Fibroblast of gingiva (primary cell): Measurements from ENCODE around the gene LAYN.

Experiments
- DNase-seq: peaks from one replicate; pipeline ENCODE4 v3.0.0-alpha.2; 2011; ENCODE audit warnings: low read depth

The LAYN gene

GRCh38 chr11:111540114-111540936 is at the start of gene LAYN:
TSS of gene LAYN (plus strand) at chr11:111540720. CDS start at chr11:111540844, 124 bp downstream.
- DNase-seq: peak; percentile 68

DNA sequence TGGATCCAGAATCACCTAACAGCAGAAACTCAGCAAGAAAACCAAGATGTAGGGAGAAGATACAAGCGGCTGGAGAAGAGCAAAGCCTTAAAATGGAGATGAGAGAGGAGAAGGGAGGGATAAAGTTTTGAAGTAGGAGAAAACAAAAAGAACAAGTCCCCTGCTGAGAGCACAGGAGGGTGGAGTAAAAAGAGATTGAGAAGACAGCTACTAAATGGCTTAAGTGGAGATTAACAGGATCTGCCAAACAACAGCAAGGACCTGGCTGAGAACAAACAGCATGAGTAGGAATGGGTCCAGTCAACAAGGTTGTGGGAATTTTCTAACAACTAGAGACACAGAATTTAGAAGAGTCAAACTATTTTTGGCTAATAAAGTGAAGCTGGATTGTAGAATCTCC is 46.5 kb upstream of the LAYN start:
- DNase-seq: no peak

DNA sequence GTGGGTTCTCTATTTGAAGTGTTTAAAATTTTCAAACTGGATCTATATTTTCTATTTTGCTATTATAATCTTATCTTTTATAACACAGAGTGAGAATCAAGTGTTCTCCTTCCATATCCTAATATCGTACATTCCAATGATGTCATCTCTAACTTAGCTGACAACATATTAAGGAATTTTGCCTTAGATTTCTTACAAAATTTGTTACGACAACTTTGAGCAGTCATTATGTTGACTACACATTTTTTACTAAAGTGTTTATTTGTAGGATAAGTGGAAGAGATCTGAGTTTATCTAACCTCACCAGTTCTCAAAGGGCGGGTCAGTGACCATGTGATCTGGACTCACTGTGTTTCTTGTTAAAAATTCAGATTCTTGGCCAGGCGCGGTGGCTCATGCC is 41.0 kb upstream of the LAYN start:
- DNase-seq: no peak

DNA sequence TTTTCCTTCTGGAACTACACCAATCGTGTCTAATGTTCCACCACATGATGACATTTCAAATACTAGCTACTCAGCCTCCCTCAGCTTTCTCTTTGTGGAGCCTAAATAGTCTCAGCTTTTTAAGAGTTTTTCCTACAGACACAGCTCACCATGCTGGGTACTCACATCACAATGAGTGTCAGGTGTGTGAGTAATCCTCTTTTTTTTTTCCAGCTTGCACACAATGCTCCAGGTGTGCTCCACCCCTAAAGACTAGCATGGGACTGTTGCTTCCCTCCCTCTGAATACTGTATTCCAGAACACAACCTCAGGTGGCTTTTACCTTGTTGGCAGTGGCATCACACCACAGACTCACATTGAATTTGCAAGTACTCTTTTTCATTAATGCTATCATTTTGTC is 40.0 kb upstream of the LAYN start:
- no peak for DNase-seq

DNA sequence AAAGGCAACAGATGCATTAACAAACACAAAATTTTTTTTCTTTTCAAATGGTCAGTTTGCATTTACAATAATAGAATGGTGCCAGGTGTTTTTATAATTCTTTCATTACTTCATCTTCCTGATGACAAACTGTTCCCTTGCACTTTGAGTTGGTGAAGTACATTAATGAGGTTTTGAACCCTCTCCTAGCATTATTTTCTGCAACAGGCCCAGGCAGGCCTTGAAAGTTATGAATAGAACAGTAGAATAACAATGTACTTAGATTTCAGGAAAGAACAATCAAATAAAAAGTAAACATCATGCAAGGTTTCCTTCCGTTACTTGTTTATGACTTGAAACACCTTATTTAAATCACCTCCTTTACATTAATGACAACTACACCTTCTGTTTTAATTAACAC is 37.9 kb upstream of the LAYN start:
- no peak for DNase-seq

- no peak for DNase-seq
Measured at GRCh38 chr11:111510311-111510710, 30.2 kb upstream of the LAYN start.

DNA sequence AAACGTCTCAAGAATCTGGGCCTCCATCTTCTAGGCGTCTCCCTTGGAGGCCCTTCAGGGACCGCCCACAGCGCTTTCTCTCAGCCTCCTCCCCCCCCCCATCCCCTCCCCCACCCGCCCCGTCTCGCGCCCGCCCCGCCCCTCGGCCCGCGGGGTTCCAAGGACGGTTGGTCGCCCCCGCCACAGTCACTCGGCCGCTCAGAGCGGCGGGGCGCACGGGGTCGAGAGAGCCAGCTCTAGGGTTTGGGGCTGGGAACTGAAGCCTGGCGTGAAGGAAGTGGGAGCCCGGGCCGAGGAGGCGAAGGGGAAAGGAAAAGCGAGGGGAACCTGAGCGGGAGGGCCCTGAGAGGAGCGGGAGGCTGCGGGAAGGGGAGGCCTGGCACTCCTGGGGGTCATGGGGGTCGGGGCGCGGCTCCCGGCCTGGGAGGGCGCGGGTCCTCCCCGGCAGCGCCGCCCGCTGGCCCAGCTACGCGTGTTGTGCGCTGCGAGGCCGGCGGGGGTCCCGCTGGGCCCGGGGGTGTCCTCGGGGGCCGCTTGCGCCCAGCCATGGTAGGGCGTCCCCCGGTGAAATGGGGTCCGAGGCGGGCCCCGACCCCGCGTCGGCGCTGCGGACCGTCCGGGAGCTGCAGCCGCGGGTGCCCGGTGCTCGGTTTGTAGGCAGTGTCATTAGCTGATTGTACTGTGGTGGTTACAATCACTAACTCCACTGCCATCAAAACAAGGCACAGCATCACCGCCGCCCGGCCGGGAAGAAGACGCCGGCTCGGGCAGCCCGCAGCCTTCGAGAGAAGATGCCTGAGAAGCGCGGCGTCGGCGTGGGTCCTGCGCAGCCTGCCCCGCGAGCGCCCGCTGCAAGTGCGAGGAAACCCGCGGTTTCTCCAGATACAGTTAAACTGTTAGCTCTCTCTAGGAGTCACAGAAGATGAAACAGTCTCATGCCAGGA is 28.0 kb upstream of the LAYN start, which contains the start of gene BTG4:
TSS of gene BTG4 (minus strand) at position 91 of the 944 bp plus-strand sequence. CDS start 13,610 bp downstream, outside the sequence.
- DNase-seq: no peak

GRCh38 chr11:111513240-111513605 is 27.3 kb upstream of the LAYN start:
- DNase-seq: no peak

- peak; percentile 25 for DNase-seq
Measured at GRCh38 chr11:111514216-111515031, 26.1 kb upstream of the LAYN start, which contains the start of gene HOATZ. TSS of gene HOATZ (plus strand) at chr11:111514778. CDS start at chr11:111514785, 7 bp downstream.

DNA sequence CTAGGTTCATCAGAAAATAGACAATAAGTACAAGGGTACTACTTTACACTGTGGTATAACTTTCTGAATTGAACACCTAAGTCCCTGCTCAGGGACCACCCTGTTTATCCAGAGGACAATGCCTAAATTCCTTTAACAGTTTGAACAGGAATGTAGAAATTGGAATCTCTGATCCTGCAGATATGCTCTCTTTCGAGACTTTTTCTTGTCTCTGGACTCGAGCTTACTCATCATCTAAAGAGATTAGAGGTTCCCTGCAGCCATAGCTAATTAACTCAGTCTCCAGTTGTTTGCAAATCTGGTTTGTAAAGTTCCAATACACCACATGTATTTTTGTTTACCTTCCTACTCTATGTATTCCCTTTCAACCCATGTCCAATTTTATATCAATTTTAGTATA is 24.9 kb upstream of the LAYN start:
- DNase-seq: no peak

DNA sequence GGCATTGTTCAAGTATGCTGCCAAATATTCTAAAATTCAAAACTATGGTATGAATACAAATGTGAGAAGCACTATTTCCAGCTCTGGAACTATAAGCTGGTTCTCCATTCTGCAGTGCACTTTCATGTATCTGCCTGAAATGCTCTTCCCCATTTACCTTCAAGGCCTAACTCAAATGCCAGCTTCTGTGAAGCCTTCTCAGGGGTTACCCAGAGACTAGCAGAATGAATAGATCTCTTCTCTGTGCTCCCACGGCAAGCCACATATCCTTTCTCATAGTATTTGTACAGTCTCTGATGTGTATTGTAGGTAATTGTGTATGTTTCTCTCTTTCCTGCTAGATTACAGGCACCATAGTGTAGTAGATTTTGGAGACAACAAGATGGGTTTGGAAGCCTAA is 21.9 kb upstream of the LAYN start:
- DNase-seq: no peak

DNA sequence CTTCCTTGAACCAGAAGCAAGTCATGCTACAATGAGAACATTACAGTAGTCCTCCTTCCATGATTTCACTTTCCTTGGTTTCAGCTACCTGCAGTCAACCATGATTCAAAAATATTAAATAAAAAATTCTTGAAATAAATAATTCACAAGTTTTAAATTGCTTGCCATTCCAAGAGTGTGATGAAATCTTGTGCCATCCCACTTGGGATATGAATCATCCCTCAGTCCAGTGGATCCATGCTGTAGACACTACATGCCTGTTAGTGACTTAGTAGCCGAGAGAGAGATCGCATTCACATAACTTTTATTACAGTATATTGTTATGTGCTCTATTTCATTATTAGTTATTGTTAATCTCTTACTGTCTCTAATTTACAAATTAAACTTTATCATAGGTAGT is 20.0 kb upstream of the LAYN start:
- peak; percentile 53 for DNase-seq

GRCh38 chr11:111521135-111521534 is 19.4 kb upstream of the LAYN start:
- no peak for DNase-seq

DNA sequence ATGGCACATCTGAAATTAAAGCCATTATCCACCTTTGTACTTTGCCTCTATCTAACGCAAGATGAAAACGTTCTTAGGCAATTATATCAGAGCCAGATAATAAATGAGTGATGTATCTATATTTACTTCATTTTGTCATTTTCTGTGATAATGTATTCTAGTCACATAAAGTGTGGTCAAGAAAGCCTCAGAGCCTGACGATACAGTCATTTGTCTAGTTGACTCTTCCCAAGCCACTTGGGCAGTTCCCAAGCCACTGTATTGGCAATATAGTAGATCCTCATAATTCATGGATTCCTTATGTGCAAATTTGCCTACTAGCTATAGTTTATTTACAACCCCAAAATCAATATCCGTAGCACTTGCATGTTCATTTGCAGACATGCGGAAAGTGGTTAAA is 18.1 kb upstream of the LAYN start:
- no peak for DNase-seq

DNA sequence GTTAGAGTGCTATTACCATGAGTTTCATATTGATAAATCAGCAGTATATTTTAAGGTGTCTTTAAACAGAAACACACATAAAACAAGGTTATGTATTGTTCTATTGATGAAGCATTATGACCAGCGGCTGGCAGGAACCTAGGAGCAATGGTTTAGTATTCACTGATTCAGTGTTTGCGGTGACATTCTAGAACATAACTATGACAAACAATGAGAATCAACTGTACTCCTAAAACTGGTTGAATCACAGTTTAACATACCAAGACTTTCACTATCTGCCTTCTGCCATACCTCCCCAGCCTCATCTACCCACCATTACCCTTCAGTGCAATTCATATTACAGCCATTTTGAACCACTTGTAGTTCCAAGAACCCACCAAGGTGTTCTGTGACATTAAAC is 17.2 kb upstream of the LAYN start:
- DNase-seq: no peak

- DNase-seq: no peak
Measured at GRCh38 chr11:111524056-111524455, 16.5 kb upstream of the LAYN start.

DNA sequence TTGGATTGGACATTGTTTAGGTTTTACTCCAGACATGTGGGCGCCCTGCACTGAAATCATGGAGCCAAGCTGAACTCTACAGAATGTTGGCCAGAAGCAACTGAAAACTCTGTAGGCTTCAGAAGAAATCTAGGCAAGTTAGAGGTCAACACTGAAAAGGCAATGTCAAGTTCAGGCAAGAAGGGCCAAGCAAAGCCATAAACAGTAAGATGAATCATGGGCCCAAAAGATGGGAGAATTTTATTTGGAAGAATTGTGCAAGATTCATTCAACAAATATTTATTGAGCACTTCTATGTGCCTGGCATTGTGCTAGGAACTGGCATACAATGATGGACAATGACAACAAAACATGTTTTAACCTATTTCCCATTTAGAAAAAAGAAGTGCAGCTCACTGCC is 15.1 kb upstream of the LAYN start:
- DNase-seq: no peak

- peak; percentile 33 for DNase-seq
Measured at GRCh38 chr11:111526501-111526900, 14.0 kb upstream of the LAYN start.

DNA sequence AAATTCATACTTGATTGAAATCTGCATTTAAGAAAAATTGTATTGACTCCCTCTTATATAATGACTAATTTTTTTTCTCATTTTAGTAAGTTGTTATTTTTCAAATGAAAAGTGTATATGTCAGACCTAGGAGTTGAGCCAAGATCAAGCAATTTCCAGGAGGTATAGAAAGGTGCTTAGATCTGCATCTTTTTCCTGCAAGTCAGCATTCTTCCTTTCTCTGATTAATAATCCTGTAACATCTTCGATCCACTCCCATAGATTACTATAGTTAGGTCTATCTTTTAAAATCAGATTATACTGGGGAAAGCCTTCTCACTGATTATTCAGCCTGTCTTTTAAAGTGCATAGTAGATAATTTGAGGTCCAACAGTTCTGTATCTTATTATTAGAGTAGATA is 13.2 kb upstream of the LAYN start:
- DNase-seq: no peak

GRCh38 chr11:111528557-111528956 is 12.0 kb upstream of the LAYN start:
- no peak for DNase-seq

DNA sequence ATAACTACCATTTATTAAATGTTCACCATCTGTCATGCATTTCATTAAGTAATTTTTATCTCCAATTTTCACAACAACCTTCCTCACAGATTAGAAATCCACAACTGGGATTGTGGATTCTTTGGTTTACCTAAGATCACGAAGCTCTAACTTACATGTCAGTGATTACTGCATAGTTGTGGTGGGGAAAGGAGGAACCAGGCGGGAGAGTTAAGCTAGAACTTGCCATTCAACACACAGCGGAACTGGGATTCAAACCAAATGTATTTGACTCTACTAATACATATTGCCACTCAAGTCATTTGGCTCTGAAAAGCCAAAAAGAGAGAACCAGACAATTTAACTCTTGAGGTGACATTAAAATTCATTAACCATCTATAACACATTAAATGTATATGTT is 10.4 kb upstream of the LAYN start:
- DNase-seq: no peak

DNA sequence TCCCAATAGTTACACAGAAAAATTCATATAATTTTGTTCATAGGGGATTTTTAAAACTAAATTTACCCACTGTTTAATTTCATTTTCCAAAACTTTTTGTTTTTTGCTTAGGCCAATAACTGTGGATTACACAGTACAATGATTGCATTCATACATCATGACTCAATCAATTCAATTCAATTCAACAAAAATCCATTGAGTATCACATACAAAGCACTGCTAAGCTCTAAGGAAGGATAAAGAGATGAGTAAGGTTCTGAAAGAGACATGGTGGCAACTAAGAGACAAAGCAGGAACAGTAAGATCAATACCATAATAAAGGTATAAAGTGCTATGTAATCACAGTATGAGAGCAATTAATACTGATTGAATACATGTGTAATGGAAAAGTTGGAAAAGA is 9.4 kb upstream of the LAYN start:
- DNase-seq: no peak
